PC-3 (cell line): ENCODE results near the gene PTPRD. TPM values are rescaled to one million over a fixed set of nuclear protein-coding genes. Genes with fewer than 3 reads are reported as not detected.

ENCODE experiments used
- ATAC-seq: fragments of 200-7000 bp; cut with Tn5 transposase; 2 replicates; pipeline ENCODE4 v1.9.1; 2020; ENCODE audit warnings: mild to moderate bottlenecking, moderate library complexity
- BruUV-seq: library from RNA; stranded (reverse); fragments of 400-500 nt; replicated peaks from 2 replicates; lab custom pipeline; 2021; lab: Mats Ljungman, UMichigan
- CTCF ChIA-PET: fragments of 300-600 bp; sonication (Branson Sonifier 250); formaldehyde crosslinking; loops from one replicate; lab custom pipeline; 2022; ENCODE audit warnings: antibody characterized with exemption; lab: Charles Lee
- POLR2A ChIA-PET: fragments of 300-600 bp; sonication (Branson Sonifier 250); formaldehyde crosslinking; loops from one replicate; lab custom pipeline; 2022; ENCODE audit warnings: antibody characterized with exemption; ENCODE audit not compliant: unreplicated experiment; lab: Charles Lee
- DNase-seq: peaks from one replicate; pipeline ENCODE4 v3.0.0-alpha.2; 2015
- H2AFZ ChIP-seq: fragments of 300-600 bp; sonication (generic); 2 replicates; pipeline ENCODE4 v1.6.0; 2016; ENCODE audit warnings: antibody characterized with exemption, low read length
- H3F3A ChIP-seq: fragments of 300-600 bp; sonication (generic); one replicate; pipeline ENCODE4 v1.6.0; 2017; ENCODE audit warnings: antibody characterized with exemption, low read length, control low read depth, mild to moderate bottlenecking; ENCODE audit not compliant: unreplicated experiment
- H3K27ac ChIP-seq: fragments of 300-600 bp; sonication (generic); 2 replicates; pipeline ENCODE4 v1.5.1; 2016; ENCODE audit warnings: mild to moderate bottlenecking, low read length
- H3K27me3 ChIP-seq: fragments of 300-600 bp; sonication (generic); 2 replicates; pipeline ENCODE4 v1.6.1; 2016; ENCODE audit warnings: low read length, mixed read lengths
- H3K36me3 ChIP-seq: fragments of 300-600 bp; sonication (generic); 2 replicates; pipeline ENCODE4 v1.6.1; 2016; ENCODE audit warnings: low read depth, mixed run types, low read length, mixed read lengths
- H3K4me1 ChIP-seq: fragments of 300-600 bp; sonication (generic); 2 replicates; pipeline ENCODE4 v1.5.1; 2016; ENCODE audit warnings: low read length; ENCODE audit not compliant: insufficient read depth
- H3K4me2 ChIP-seq: fragments of 300-600 bp; sonication (generic); 2 replicates; pipeline ENCODE4 v1.6.0; 2016; ENCODE audit warnings: low read length
- H3K4me3 ChIP-seq: fragments of 300-600 bp; sonication (generic); 2 replicates; pipeline ENCODE4 v1.5.1; 2016; ENCODE audit warnings: mild to moderate bottlenecking, low read length, mixed read lengths
- H3K79me2 ChIP-seq: fragments of 300-600 bp; sonication (generic); 2 replicates; pipeline ENCODE4 v1.6.1; 2017; ENCODE audit warnings: low read length, mixed read lengths
- H3K9ac ChIP-seq: fragments of 300-600 bp; sonication (generic); 2 replicates; pipeline ENCODE4 v1.6.0; 2016; ENCODE audit warnings: mild to moderate bottlenecking, low read length
- H3K9me2 ChIP-seq: fragments of 300-600 bp; sonication (generic); replicated peaks from 2 replicates; pipeline ENCODE4 v1.6.1; 2016; ENCODE audit warnings: mixed run types, low read length, mixed read lengths
- H3K9me3 ChIP-seq: fragments of 300-600 bp; sonication (generic); 2 replicates; pipeline ENCODE4 v1.6.1; 2016; ENCODE audit warnings: low read length, mixed read lengths
- H4K20me1 ChIP-seq: fragments of 300-600 bp; sonication (generic); 2 replicates; pipeline ENCODE4 v1.6.1; 2016; ENCODE audit warnings: low read length, mixed read lengths
- EZH2 ChIP-seq: fragments of 300-600 bp; sonication (generic); IDR thresholded peaks from one replicate; pipeline ENCODE4 v1.6.1; 2017; ENCODE audit warnings: antibody characterized with exemption, mild to moderate bottlenecking, low read length; ENCODE audit not compliant: unreplicated experiment
- EZH2phosphoT487 ChIP-seq: fragments of 300-600 bp; sonication (generic); IDR thresholded peaks from 2 replicates; pipeline ENCODE4 v1.6.1; 2018; ENCODE audit warnings: mild to moderate bottlenecking, antibody characterized with exemption, low read length, borderline replicate concordance
- intact Hi-C: fragments of 100-400 bp; cut with micrococcal nuclease; formaldehyde crosslinking; loops from 2 replicates; pipeline ENCODE4 v1.9.0; 2023
- total RNA-seq: library from RNA; depleted of rRNA; stranded (reverse); fragments of >200 nt; gene quantifications from 2 replicates; pipeline ENCODE4 v1.2.3, GENCODE V29; 2014
- TF ChIP-seq, protein P1 (sequence below): fragments of 300-600 bp; sonication (generic); conservative IDR thresholded peaks from 2 replicates; pipeline ENCODE4 v1.5.1; 2017; ENCODE audit warnings: antibody characterized with exemption, low read depth, mild to moderate bottlenecking, low read length

PTPRD gene
- total RNA-seq, 1 experiment from 2014 or later = not detected

DNA sequence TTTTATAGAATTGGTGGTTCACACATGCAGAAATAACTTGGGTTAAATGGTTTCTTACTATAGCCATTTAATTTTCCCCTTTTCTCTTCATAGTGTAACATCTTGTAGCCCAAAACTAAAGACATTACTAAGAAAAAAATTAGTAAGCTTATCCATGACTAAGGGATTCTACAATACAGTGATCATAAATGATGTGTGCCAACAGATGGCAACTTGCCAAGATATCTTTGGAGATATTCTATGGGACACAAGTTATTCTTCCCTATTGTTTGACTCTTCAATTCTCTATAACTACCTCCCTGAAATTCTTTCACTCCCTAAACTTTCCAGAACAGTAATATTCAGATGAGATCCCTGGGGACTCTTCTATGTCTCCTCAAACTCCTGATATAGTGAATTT, 580.6 kb downstream of the PTPRD start:
- no peak overlapping the region for H3K4me2 ChIP-seq
- TF ChIP-seq EZH2phosphoT487 (no peak), EZH2 (no peak)
- TF ChIP-seq, protein P1, sequence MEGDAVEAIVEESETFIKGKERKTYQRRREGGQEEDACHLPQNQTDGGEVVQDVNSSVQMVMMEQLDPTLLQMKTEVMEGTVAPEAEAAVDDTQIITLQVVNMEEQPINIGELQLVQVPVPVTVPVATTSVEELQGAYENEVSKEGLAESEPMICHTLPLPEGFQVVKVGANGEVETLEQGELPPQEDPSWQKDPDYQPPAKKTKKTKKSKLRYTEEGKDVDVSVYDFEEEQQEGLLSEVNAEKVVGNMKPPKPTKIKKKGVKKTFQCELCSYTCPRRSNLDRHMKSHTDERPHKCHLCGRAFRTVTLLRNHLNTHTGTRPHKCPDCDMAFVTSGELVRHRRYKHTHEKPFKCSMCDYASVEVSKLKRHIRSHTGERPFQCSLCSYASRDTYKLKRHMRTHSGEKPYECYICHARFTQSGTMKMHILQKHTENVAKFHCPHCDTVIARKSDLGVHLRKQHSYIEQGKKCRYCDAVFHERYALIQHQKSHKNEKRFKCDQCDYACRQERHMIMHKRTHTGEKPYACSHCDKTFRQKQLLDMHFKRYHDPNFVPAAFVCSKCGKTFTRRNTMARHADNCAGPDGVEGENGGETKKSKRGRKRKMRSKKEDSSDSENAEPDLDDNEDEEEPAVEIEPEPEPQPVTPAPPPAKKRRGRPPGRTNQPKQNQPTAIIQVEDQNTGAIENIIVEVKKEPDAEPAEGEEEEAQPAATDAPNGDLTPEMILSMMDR = no peak
- H3K9me2 ChIP-seq = no peaks in the 10 kb centered on the region
- H3K79me2 ChIP-seq = no peaks in the 10 kb centered on the region
- H3K4me3 ChIP-seq = no peak overlapping the region
- no peak overlapping the region for H3K9ac ChIP-seq
- H3F3A ChIP-seq = no peaks in the 10 kb centered on the region
- BruUV-seq = no TSS peak
- H3K27ac ChIP-seq = no peak overlapping the region
- POLR2A ChIA-PET = no interaction called here
- no peaks in the 10 kb centered on the region for H3K4me1 ChIP-seq
- intact Hi-C loops = no loop called here
- CTCF ChIA-PET = no interaction called here
- DNase-seq = peak; percentile 3
- no peaks in the 10 kb centered on the region for H3K36me3 ChIP-seq
- no peak overlapping the region for H2AFZ ChIP-seq
- ATAC-seq = no peak
- no peaks in the 10 kb centered on the region for H3K9me3 ChIP-seq
- H4K20me1 ChIP-seq = no peaks in the 10 kb centered on the region
- no peaks in the 10 kb centered on the region for H3K27me3 ChIP-seq

DNA sequence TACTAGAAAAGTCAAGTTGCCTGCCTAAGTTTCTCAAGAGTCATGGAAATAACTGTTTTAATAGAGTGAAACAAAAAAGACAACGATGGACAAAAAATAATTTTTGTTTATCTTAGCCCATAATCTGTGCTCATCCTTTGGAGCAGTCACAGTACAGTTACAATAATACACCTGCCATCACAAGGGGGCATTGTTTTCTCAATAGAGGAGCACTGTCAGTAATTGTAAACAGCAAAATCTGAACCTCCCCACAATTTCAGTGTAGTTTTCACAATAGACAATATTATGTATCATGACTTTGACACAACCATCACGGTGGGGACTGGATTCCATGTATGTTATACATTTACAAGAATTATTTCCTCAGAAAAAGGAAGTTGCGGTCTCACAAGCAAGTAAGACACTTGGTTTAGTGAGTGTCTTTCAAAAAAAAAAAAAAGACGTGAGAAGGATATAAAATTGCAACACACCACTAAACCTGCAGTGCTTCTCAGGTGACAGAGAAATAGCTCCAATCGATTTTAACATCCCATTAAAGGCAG, 586.3 kb downstream of the PTPRD start:
- POLR2A ChIA-PET = no interaction called here
- no peaks in the 10 kb centered on the region for H3K4me1 ChIP-seq
- intact Hi-C loops = no loop called here
- no peaks in the 10 kb centered on the region for H4K20me1 ChIP-seq
- no peak overlapping the region for H3K9ac ChIP-seq
- CTCF ChIA-PET = no interaction called here
- no TSS peak for BruUV-seq
- H3K79me2 ChIP-seq = no peaks in the 10 kb centered on the region
- ATAC-seq (no peak), DNase-seq (no peak)
- H3K27me3 ChIP-seq = no peaks in the 10 kb centered on the region
- TF ChIP-seq EZH2phosphoT487 (no peak), EZH2 (no peak)
- TF ChIP-seq, protein P1 = no peak
- H3K4me3 ChIP-seq = no peak overlapping the region
- no peaks in the 10 kb centered on the region for H3K9me3 ChIP-seq
- H3K4me2 ChIP-seq = no peak overlapping the region
- no peak overlapping the region for H2AFZ ChIP-seq
- no peaks in the 10 kb centered on the region for H3K36me3 ChIP-seq
- no peak overlapping the region for H3K27ac ChIP-seq
- no peaks in the 10 kb centered on the region for H3F3A ChIP-seq
- H3K9me2 ChIP-seq = no peaks in the 10 kb centered on the region

DNA sequence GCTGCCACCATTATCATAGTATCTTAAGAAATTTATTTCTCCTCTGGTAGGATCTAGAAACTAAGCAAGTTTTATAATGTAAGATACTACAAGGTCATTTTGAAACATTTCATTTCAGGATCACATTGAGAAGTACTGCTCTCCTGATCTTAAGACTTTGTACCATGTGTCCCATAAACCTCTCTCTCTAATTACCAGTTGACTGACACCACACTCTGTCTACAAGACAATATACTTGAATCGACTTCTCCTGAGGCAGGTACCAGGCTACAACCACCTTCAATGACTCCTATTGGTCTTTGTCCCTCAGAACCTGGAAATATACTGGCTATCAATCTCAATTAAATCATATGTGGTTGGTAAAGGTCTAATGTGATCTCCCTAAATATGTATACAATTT, 597.0 kb downstream of the PTPRD start:
- Histone ChIP-seq H3K9ac (no peak overlapping the region), H3K27me3 (no peaks in the 10 kb centered on the region), H3K4me1 (no peaks in the 10 kb centered on the region), H3K4me2 (no peak overlapping the region), H3K4me3 (no peak overlapping the region), H2AFZ (no peak overlapping the region), H3K79me2 (no peaks in the 10 kb centered on the region), H3K9me3 (no peaks in the 10 kb centered on the region), H3F3A (no peaks in the 10 kb centered on the region), H3K9me2 (no peaks in the 10 kb centered on the region), H4K20me1 (no peaks in the 10 kb centered on the region), H3K36me3 (no peaks in the 10 kb centered on the region), H3K27ac (no peak overlapping the region)
- no peak for DNase-seq
- ATAC-seq = no peak
- BruUV-seq = no TSS peak
- CTCF ChIA-PET = no interaction called here
- POLR2A ChIA-PET = no interaction called here
- intact Hi-C loops = no loop called here
- no peak for TF ChIP-seq EZH2phosphoT487
- TF ChIP-seq, protein P1 = no peak
